MM.1S (cell line): ENCODE results near the gene PRH1.

ENCODE experiments used
- DNase-seq: peaks from one replicate; pipeline ENCODE4 v3.0.0-alpha.2; 2015
- H2AFZ ChIP-seq: fragments of 300-600 bp; sonication (generic); 2 replicates; pipeline ENCODE4 v1.6.0; 2016; ENCODE audit warnings: antibody characterized with exemption, low read length
- H3F3A ChIP-seq: fragments of 300-600 bp; sonication (generic); 2 replicates; pipeline ENCODE4 v1.6.1; 2016; ENCODE audit warnings: mild to moderate bottlenecking, antibody characterized with exemption, low read length, moderate library complexity, mixed read lengths; ENCODE audit not compliant: insufficient read depth
- H3K27ac ChIP-seq: fragments of 300-600 bp; sonication (generic); 2 replicates; pipeline ENCODE4 v1.5.1; 2016; ENCODE audit warnings: mild to moderate bottlenecking, low read length
- H3K27me3 ChIP-seq: fragments of 300-600 bp; sonication (generic); replicated peaks from 2 replicates; pipeline ENCODE4 v1.6.0; 2016; ENCODE audit warnings: low read length; ENCODE audit not compliant: insufficient read depth
- H3K36me3 ChIP-seq: fragments of 300-600 bp; sonication (generic); replicated peaks from 2 replicates; pipeline ENCODE4 v1.6.1; 2016; ENCODE audit warnings: mild to moderate bottlenecking, low read length, mixed read lengths; ENCODE audit not compliant: insufficient read depth
- H3K4me1 ChIP-seq: fragments of 300-600 bp; sonication (generic); 2 replicates; pipeline ENCODE4 v1.6.1; 2016; ENCODE audit warnings: low read length, mixed read lengths
- H3K4me2 ChIP-seq: fragments of 300-600 bp; sonication (generic); 2 replicates; pipeline ENCODE4 v1.6.0; 2016; ENCODE audit warnings: low read depth, low read length
- H3K4me3 ChIP-seq: fragments of 300-600 bp; sonication (generic); 2 replicates; pipeline ENCODE4 v1.5.1; 2016; ENCODE audit warnings: low read length, mixed read lengths
- H3K79me2 ChIP-seq: fragments of 300-600 bp; sonication (generic); 2 replicates; pipeline ENCODE4 v1.6.1; 2016; ENCODE audit warnings: mixed run types, low read length, mixed read lengths
- H3K9ac ChIP-seq: fragments of 300-600 bp; sonication (generic); 2 replicates; pipeline ENCODE4 v1.6.1; 2016; ENCODE audit warnings: low read length, mixed read lengths
- H3K9me2 ChIP-seq: fragments of 300-600 bp; sonication (generic); replicated peaks from 2 replicates; pipeline ENCODE4 v1.6.1; 2016; ENCODE audit warnings: mild to moderate bottlenecking, low read length, mixed read lengths; ENCODE audit not compliant: insufficient read depth
- H3K9me3 ChIP-seq: fragments of 300-600 bp; sonication (generic); replicated peaks from 2 replicates; pipeline ENCODE4 v1.6.1; 2016; ENCODE audit warnings: mild to moderate bottlenecking, low read length, mixed read lengths; ENCODE audit not compliant: insufficient read depth
- H4K20me1 ChIP-seq: fragments of 300-600 bp; sonication (generic); 2 replicates; pipeline ENCODE4 v1.6.1; 2016; ENCODE audit warnings: mild to moderate bottlenecking, low read length, moderate library complexity, mixed read lengths; ENCODE audit not compliant: insufficient read depth
- CTCF ChIP-seq: fragments of 300-600 bp; sonication (generic); IDR thresholded peaks from 2 replicates; pipeline ENCODE4 v1.5.1; 2016; ENCODE audit warnings: antibody characterized with exemption, low read length, mixed read lengths
- EZH2 ChIP-seq: fragments of 300-600 bp; sonication (generic); optimal IDR thresholded peaks from 2 replicates; pipeline ENCODE3; 2017; ENCODE audit warnings: low read depth, mild to moderate bottlenecking, antibody characterized with exemption, low read length, mixed read lengths
- EZH2phosphoT487 ChIP-seq: fragments of 300-600 bp; sonication (generic); IDR thresholded peaks from 2 replicates; pipeline ENCODE4 v1.6.1; 2018; ENCODE audit warnings: antibody characterized with exemption, low read length

PRH1 gene

GRCh38 chr12:10884086-10884725, at the start of gene PRH1:
TSS of gene PRH1 (minus strand) at chr12:10884255. CDS start at chr12:10884217, 38 bp downstream.
- DNase-seq, result no peak
- Histone ChIP-seq H3K4me1 (no peaks in the 10 kb centered on the region), H3F3A (no peaks in the 10 kb centered on the region), H3K79me2 (no peaks in the 10 kb centered on the region), H4K20me1 (no peaks in the 10 kb centered on the region), H3K27ac (no peak within 1 kb of the TSS), H3K4me3 (no peak within 1 kb of the TSS), H3K36me3 (no peaks in the 10 kb centered on the region), H2AFZ (no peak within 1 kb of the TSS), H3K9ac (no peak within 1 kb of the TSS), H3K9me3 (no peaks in the 10 kb centered on the region), H3K4me2 (no peak within 1 kb of the TSS), H3K27me3 (no peaks in the 10 kb centered on the region), H3K9me2 (no peaks in the 10 kb centered on the region)
- TF ChIP-seq EZH2phosphoT487, result no peak
- TF ChIP-seq EZH2, result no peak
- TF ChIP-seq CTCF, result no peak

GRCh38 chr12:10928746-10929286, 44.8 kb upstream of the PRH1 start, which contains the start of gene PRH2:
TSS of gene PRH2 (plus strand) at chr12:10929236. CDS start at chr12:10929274, 38 bp downstream.
- no peaks in the 10 kb centered on the region for H3K9me2 ChIP-seq
- TF ChIP-seq EZH2 (no peak), CTCF (no peak), EZH2phosphoT487 (no peak)
- no peak within 1 kb of the TSS for H2AFZ ChIP-seq
- no peak within 1 kb of the TSS for H3K27ac ChIP-seq
- H3K79me2 ChIP-seq, result no peaks in the 10 kb centered on the region
- no peak within 1 kb of the TSS for H3K4me2 ChIP-seq
- H3K27me3 ChIP-seq, result no peaks in the 10 kb centered on the region
- no peak within 1 kb of the TSS for H3K9ac ChIP-seq
- no peaks in the 10 kb centered on the region for H3K4me1 ChIP-seq
- H3K36me3 ChIP-seq, result no peaks in the 10 kb centered on the region
- no peak for DNase-seq
- no peak within 1 kb of the TSS for H3K4me3 ChIP-seq
- no peaks in the 10 kb centered on the region for H3F3A ChIP-seq
- no peaks in the 10 kb centered on the region for H4K20me1 ChIP-seq
- H3K9me3 ChIP-seq, result no peaks in the 10 kb centered on the region

GRCh38 chr12:10926269-10926668, 42.2 kb upstream of the PRH1 start:
- no peaks in the 10 kb centered on the region for H3K79me2 ChIP-seq

More at GRCh38 chr12:10926269-10926668, 42.2 kb upstream of the PRH1 start:
- Histone ChIP-seq H3K36me3 (no peaks in the 10 kb centered on the region), H3K4me3 (no peak overlapping the region), H3F3A (no peaks in the 10 kb centered on the region), H3K4me2 (no peak overlapping the region), H3K27ac (no peak overlapping the region), H3K9ac (no peak overlapping the region), H3K27me3 (no peaks in the 10 kb centered on the region), H2AFZ (no peak overlapping the region), H3K9me3 (no peaks in the 10 kb centered on the region), H3K4me1 (no peaks in the 10 kb centered on the region), H4K20me1 (no peaks in the 10 kb centered on the region), H3K9me2 (no peaks in the 10 kb centered on the region)
- no peak for DNase-seq
- no peak for TF ChIP-seq EZH2
- TF ChIP-seq EZH2phosphoT487, result no peak
- TF ChIP-seq CTCF, result no peak
